Activated naive CD8-positive, alpha-beta T cell (primary cell): ENCODE results near the gene GBP6.
A peak's percentile ranks its signal among the peaks of the same experiment; 100 is the strongest.
"Not testable (repeated sequence)": the region's sequence is repeated elsewhere in the genome, so short reads cannot be mapped to it uniquely, and the experiment has no call there.

Source experiments
- H3K27ac Mint-ChIP-seq: one replicate; pipeline ENCODE4 v1.8.0; 2021; ENCODE audit warnings: mixed read lengths
- H3K27me3 Mint-ChIP-seq: one replicate; pipeline ENCODE4 v1.8.0; 2021; ENCODE audit warnings: mixed read lengths
- H3K36me3 Mint-ChIP-seq: one replicate; pipeline ENCODE4 v1.8.0; 2021; ENCODE audit warnings: mixed read lengths
- H3K4me1 Mint-ChIP-seq: one replicate; pipeline ENCODE4 v1.8.0; 2021; ENCODE audit warnings: low read depth, mixed read lengths
- H3K4me3 Mint-ChIP-seq: one replicate; pipeline ENCODE4 v1.8.0; 2021; ENCODE audit warnings: mild to moderate bottlenecking, mixed read lengths
- H3K9me3 Mint-ChIP-seq: one replicate; pipeline ENCODE4 v1.8.0; 2021; ENCODE audit warnings: low read depth, mixed read lengths

GBP6 gene

DNA sequence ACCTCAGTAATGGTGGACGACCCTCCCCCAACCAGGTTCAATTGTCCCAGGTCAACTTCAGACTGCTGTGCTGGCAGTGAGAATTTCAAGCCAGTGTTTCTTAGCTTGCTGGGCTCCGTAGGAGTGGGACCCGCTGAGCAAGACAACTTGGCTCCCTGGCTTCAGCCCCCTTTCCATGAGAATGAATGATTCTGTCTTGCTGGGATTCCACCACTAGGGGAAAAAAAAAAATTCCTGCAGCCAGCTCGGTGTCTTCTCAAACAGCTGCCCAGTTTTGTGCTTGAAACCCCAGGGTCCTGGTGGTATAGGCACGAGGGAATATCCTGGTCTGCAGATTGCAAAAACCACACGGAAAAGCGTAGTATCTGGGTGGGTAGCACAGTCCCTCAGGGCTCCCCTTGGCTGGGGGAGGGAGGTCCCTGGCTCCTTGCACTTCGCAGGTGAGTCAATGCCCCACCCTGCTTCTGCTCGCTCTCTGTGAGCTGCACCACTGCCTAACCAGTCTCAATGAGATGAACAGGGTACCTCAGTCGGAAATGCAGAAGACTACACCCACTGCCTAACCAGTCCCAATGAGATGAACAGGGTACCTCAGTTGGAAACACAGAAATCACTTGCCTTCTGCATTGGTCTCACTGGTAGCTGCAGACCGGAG lies 41.5 kb downstream of the GBP6 start:
- no peaks in the 10 kb centered on the region for H3K9me3 Mint-ChIP-seq
- H3K27me3 Mint-ChIP-seq, result no peaks in the 10 kb centered on the region
- H3K27ac Mint-ChIP-seq, result no peak overlapping the region
- no peak overlapping the region for H3K4me3 Mint-ChIP-seq
- H3K36me3 Mint-ChIP-seq, result peaks cover 4% of the 10 kb centered on the region
- H3K4me1 Mint-ChIP-seq, result peaks cover 21% of the 10 kb centered on the region

DNA sequence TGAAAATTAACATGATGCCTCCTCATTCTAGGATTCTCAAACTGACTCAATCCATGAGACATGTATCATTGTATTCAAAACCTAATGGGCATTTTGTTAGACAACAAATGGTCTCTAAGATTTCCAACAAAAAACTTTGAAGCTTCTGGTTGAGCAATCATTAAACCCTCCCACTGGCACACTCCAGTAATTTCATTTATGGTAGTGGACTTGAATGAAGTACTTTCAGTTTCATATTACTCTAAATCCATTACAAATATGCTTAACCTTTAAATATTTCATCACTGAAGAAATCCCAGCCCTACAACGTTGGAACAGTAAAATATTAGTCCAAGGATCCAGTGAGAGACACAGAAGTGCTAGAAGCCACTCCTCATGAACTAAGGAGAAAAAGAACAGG lies 43.5 kb downstream of the GBP6 start:
- peak overlapping the region; percentile 78 for H3K27ac Mint-ChIP-seq

DNA sequence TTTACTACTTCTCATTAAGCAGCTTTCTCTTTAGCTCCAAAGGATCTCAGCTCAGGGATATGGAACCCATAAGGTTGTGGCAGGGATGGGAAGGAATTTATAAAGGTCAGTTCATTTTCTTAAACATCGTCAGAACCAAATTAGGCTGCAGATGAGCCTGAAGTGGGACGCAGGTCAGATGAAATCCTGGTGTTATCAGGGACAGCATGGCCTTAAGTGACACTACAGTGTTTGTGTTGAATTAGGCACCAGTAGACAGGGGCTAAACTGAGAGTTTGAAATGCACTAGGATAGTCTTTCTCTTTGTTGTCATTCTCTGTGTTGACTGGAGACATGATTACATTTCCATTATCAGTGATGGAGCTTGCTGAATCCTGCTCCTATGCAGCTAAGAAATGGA lies 43.9 kb downstream of the GBP6 start:
- peaks cover 21% of the 10 kb centered on the region for H3K4me1 Mint-ChIP-seq
- not testable (repeated sequence) for H3K9me3 Mint-ChIP-seq, H3K27me3 Mint-ChIP-seq, H3K36me3 Mint-ChIP-seq
- H3K4me3 Mint-ChIP-seq, result peak overlapping the region; percentile 82
- H3K27ac Mint-ChIP-seq, result peak overlapping the region; percentile 78

More for the DNA sequence above, 43.5 kb downstream of the GBP6 start:
- H3K4me3 Mint-ChIP-seq, result peak overlapping the region; percentile 82
- H3K36me3 Mint-ChIP-seq, result no peaks in the 10 kb centered on the region
- peaks cover 21% of the 10 kb centered on the region for H3K4me1 Mint-ChIP-seq
- H3K27me3 Mint-ChIP-seq, result no peaks in the 10 kb centered on the region
- no peaks in the 10 kb centered on the region for H3K9me3 Mint-ChIP-seq

GRCh38 chr1:89425056-89425455 lies 61.2 kb downstream of the GBP6 start:
- Mint-ChIP-seq H3K4me1 (no peaks in the 10 kb centered on the region), H3K27ac (no peak overlapping the region), H3K9me3 (no peaks in the 10 kb centered on the region), H3K27me3 (no peaks in the 10 kb centered on the region), H3K4me3 (no peak overlapping the region), H3K36me3 (peaks cover 3% of the 10 kb centered on the region)

DNA sequence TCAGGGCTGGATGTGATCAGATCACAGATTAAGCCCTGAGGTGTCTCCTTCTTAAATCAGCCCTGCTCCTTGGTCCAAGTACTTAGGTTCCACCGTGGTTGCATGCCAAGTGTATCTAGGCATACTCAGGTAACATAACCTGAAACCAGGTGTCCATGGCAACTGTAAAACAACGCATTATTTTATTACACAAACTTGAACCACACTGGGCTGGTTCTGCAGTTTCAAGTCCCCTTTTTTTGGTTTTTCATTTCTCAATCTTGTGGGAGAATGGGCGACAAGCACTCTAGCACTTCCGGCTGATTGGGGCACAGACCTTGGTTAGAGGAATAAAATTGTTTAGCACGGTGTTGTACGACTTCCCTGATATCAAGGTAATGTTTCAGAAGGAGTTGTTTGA lies 65.2 kb downstream of the GBP6 start:
- H3K9me3 Mint-ChIP-seq, result no peaks in the 10 kb centered on the region
- no peak overlapping the region for H3K27ac Mint-ChIP-seq
- peaks cover 4% of the 10 kb centered on the region for H3K4me1 Mint-ChIP-seq
- H3K27me3 Mint-ChIP-seq, result no peaks in the 10 kb centered on the region
- no peak overlapping the region for H3K4me3 Mint-ChIP-seq
- no peaks in the 10 kb centered on the region for H3K36me3 Mint-ChIP-seq

GRCh38 chr1:89429681-89430080 lies 65.8 kb downstream of the GBP6 start:
- H3K36me3 Mint-ChIP-seq, H3K27ac Mint-ChIP-seq, H3K4me1 Mint-ChIP-seq, H3K9me3 Mint-ChIP-seq, H3K4me3 Mint-ChIP-seq, H3K27me3 Mint-ChIP-seq: not testable (repeated sequence)

- Mint-ChIP-seq H3K9me3 (peaks cover 5% of the 10 kb centered on the region), H3K4me1 (peaks cover 4% of the 10 kb centered on the region), H3K4me3 (no peak overlapping the region), H3K27me3 (no peaks in the 10 kb centered on the region), H3K36me3 (no peaks in the 10 kb centered on the region), H3K27ac (no peak overlapping the region)
Observed at GRCh38 chr1:89433421-89433820, 69.6 kb downstream of the GBP6 start.

GRCh38 chr1:89434058-89434780 lies 70.4 kb downstream of the GBP6 start:
- H3K27me3 Mint-ChIP-seq, H3K9me3 Mint-ChIP-seq, H3K4me3 Mint-ChIP-seq, H3K27ac Mint-ChIP-seq, H3K36me3 Mint-ChIP-seq, H3K4me1 Mint-ChIP-seq: not testable (repeated sequence)
